H9 (cell line): ENCODE results near the gene GPR153. TPM values are rescaled to one million over a fixed set of nuclear protein-coding genes. Genes with fewer than 3 reads are reported as not detected.

Source experiments
- DNase-seq: peaks from one replicate; pipeline ENCODE4 v3.0.0-alpha.2; 2017
- H2AFZ ChIP-seq: one replicate; pipeline ENCODE4 v1.6.1; 2013; ENCODE audit warnings: mild to moderate bottlenecking, low read length, control low read depth, moderate library complexity
- H2AK5ac ChIP-seq: 2 replicates; pipeline ENCODE4 v1.6.1; 2013; ENCODE audit warnings: low read length, control low read depth, mixed read lengths; ENCODE audit not compliant: insufficient read length
- H2BK120ac ChIP-seq: one replicate; pipeline ENCODE4 v1.6.1; 2013; ENCODE audit warnings: low read depth, mild to moderate bottlenecking, low read length, control low read depth, inconsistent platforms; ENCODE audit not compliant: poor library complexity, severe bottlenecking
- H2BK12ac ChIP-seq: 2 replicates; pipeline ENCODE4 v1.6.1; 2013; ENCODE audit warnings: low read length, control low read depth, mixed read lengths, low read depth; ENCODE audit not compliant: insufficient read length
- H2BK15ac ChIP-seq: 2 replicates; pipeline ENCODE4 v1.6.1; 2013; ENCODE audit warnings: low read depth, low read length, control low read depth
- H2BK20ac ChIP-seq: one replicate; pipeline ENCODE4 v1.6.1; 2013; ENCODE audit warnings: low read depth, mild to moderate bottlenecking, low read length, control low read depth, inconsistent platforms; ENCODE audit not compliant: poor library complexity, severe bottlenecking
- H2BK5ac ChIP-seq: 2 replicates; pipeline ENCODE4 v1.6.1; 2013; ENCODE audit warnings: low read length, control low read depth, mixed read lengths; ENCODE audit not compliant: insufficient read length
- H3K14ac ChIP-seq: 2 replicates; pipeline ENCODE4 v1.6.1; 2013; ENCODE audit warnings: low read length, control low read depth; ENCODE audit not compliant: insufficient read depth
- H3K18ac ChIP-seq: 2 replicates; pipeline ENCODE4 v1.6.1; 2013; ENCODE audit warnings: low read depth, mild to moderate bottlenecking, mixed read lengths, low read length, control low read depth; ENCODE audit not compliant: insufficient read length
- H3K23ac ChIP-seq: 2 replicates; pipeline ENCODE4 v1.6.1; 2013; ENCODE audit warnings: low read length, control low read depth, mixed read lengths, low read depth; ENCODE audit not compliant: insufficient read length
- H3K23me2 ChIP-seq: 2 replicates; pipeline ENCODE4 v1.6.1; 2013; ENCODE audit warnings: low read depth, mild to moderate bottlenecking, mixed read lengths, low read length, control low read depth; ENCODE audit not compliant: insufficient read length, poor library complexity, severe bottlenecking
- H3K27ac ChIP-seq: 2 replicates; pipeline ENCODE4 v1.5.1; 2013; ENCODE audit warnings: low read length, control low read depth, mixed read lengths, low read depth; ENCODE audit not compliant: insufficient read length
- H3K27me3 ChIP-seq: 2 replicates; pipeline ENCODE4 v1.6.1; 2013; ENCODE audit warnings: low read length, control low read depth, inconsistent platforms; ENCODE audit not compliant: insufficient read depth
- H3K4ac ChIP-seq: 2 replicates; pipeline ENCODE4 v1.6.1; 2013; ENCODE audit warnings: low read depth, mild to moderate bottlenecking, control low read depth, inconsistent platforms, low read length, moderate library complexity
- H3K4me1 ChIP-seq: 2 replicates; pipeline ENCODE4 v1.6.1; 2013; ENCODE audit warnings: low read length, control low read depth, inconsistent platforms; ENCODE audit not compliant: insufficient read depth
- H3K4me2 ChIP-seq: 2 replicates; pipeline ENCODE4 v1.6.1; 2013; ENCODE audit warnings: low read length, control low read depth, mixed read lengths; ENCODE audit not compliant: insufficient read length, insufficient read depth
- H3K56ac ChIP-seq: 2 replicates; pipeline ENCODE4 v1.6.1; 2013; ENCODE audit warnings: low read depth, mild to moderate bottlenecking, mixed read lengths, low read length, control low read depth; ENCODE audit not compliant: insufficient read length
- H3K79me1 ChIP-seq: 2 replicates; pipeline ENCODE4 v1.6.1; 2013; ENCODE audit warnings: low read depth, mild to moderate bottlenecking, moderate library complexity, low read length, control low read depth, inconsistent platforms; ENCODE audit not compliant: insufficient read depth, poor library complexity, severe bottlenecking
- H3K79me2 ChIP-seq: 2 replicates; pipeline ENCODE4 v1.6.1; 2013; ENCODE audit warnings: low read length, control low read depth, inconsistent platforms; ENCODE audit not compliant: insufficient read depth
- H3K9ac ChIP-seq: 2 replicates; pipeline ENCODE4 v1.6.1; 2013; ENCODE audit warnings: low read length, control low read depth, mixed read lengths; ENCODE audit not compliant: insufficient read length; ENCODE audit errors: extremely low read depth
- H3K9me3 ChIP-seq: one replicate; pipeline ENCODE4 v1.6.1; 2013; ENCODE audit warnings: low read depth, low read length, inconsistent platforms; ENCODE audit not compliant: control insufficient read depth
- H3T11ph ChIP-seq: one replicate; pipeline ENCODE4 v1.6.1; 2013; ENCODE audit warnings: mild to moderate bottlenecking, low read length, control low read depth, inconsistent platforms
- H4K20me1 ChIP-seq: one replicate; pipeline ENCODE4 v1.6.1; 2013; ENCODE audit not compliant: control insufficient read depth, insufficient read length, insufficient read depth
- H4K5ac ChIP-seq: 2 replicates; pipeline ENCODE4 v1.6.1; 2013; ENCODE audit warnings: low read depth, mild to moderate bottlenecking, mixed read lengths, low read length, control low read depth; ENCODE audit not compliant: insufficient read length
- H4K8ac ChIP-seq: replicated peaks from 2 replicates; pipeline ENCODE4 v1.6.1; 2013; ENCODE audit warnings: low read length, control low read depth, mixed read lengths, low read depth; ENCODE audit not compliant: insufficient read length
- H4K91ac ChIP-seq: 2 replicates; pipeline ENCODE4 v1.6.1; 2013; ENCODE audit warnings: low read depth, mild to moderate bottlenecking, moderate library complexity, mixed read lengths, low read length, control low read depth; ENCODE audit not compliant: insufficient read length
- H3K27ac Mint-ChIP-seq, 3 experiments: 2 replicates in 2 of 3; 3 replicates in 1 of 3; pipeline ENCODE4 v1.8.0; 2020 to 2021; ENCODE audit warnings: mixed read lengths in 3 of 3, mild to moderate bottlenecking in 1 of 3, moderate library complexity in 1 of 3
- H3K27me3 Mint-ChIP-seq: 2 replicates; pipeline ENCODE4 v1.8.0; 2021; ENCODE audit warnings: low read depth, mild to moderate bottlenecking, moderate library complexity, mixed read lengths
- H3K36me3 Mint-ChIP-seq, 3 experiments: 2 replicates in 2 of 3; 3 replicates in 1 of 3; pipeline ENCODE4 v1.8.0; 2020 to 2021; ENCODE audit warnings: low read depth in 3 of 3, mixed read lengths in 3 of 3; ENCODE audit not compliant: insufficient read depth in 1 of 3
- H3K4me1 Mint-ChIP-seq, 2 experiments: 2 replicates each; pipeline ENCODE4 v1.8.0; 2020; ENCODE audit warnings: mixed read lengths in 2 of 2
- H3K4me3 Mint-ChIP-seq, 2 experiments: 2 replicates in 1 of 2; 3 replicates in 1 of 2; pipeline ENCODE4 v1.8.0; 2020 to 2021; ENCODE audit warnings: mild to moderate bottlenecking in 2 of 2, mixed read lengths in 2 of 2, moderate library complexity in 1 of 2
- H3K9me3 Mint-ChIP-seq, 2 experiments: 2 replicates in 1 of 2; 3 replicates in 1 of 2; pipeline ENCODE4 v1.8.0; 2020; ENCODE audit warnings: mild to moderate bottlenecking in 2 of 2, mixed read lengths in 2 of 2, moderate library complexity in 1 of 2
- CTCF ChIP-seq: fragments of 200-600 bp; sonication (generic); conservative IDR thresholded peaks from 3 replicates; pipeline ENCODE4 v1.8.0; 2021; ENCODE audit warnings: antibody characterized with exemption, mild to moderate bottlenecking
- WGBS: extraction: QIAGEN DNeasy Blood & Tissue Kit; methylation state at CpG from one replicate; pipeline ENCODE4 v1.1.7; 2013; ENCODE audit warnings: missing lambda C conversion rate, low lambda C conversion rate, mixed read lengths; ENCODE audit not compliant: insufficient read length; ENCODE audit errors: extremely low coverage; 5-methylcytosine and 5-hydroxymethylcytosine counted together
- total RNA-seq: library from RNA; stranded (reverse); gene quantifications from 2 replicates; pipeline ENCODE4 v1.2.1, GENCODE V29; 2021

The GPR153 gene
- total RNA-seq, 1 experiment from 2014 or later, result 8.9 TPM

- Histone ChIP-seq H3K56ac (no peak overlapping the region), H3K4me2 (peak overlapping the region; percentile 79), H3T11ph (no peak overlapping the region), H2AFZ (no peak overlapping the region), H3K9me3 (no peaks in the 10 kb centered on the region), H3K18ac (no peak overlapping the region), H3K9ac (no peak overlapping the region), H2BK5ac (no peak overlapping the region), H4K91ac (no peak overlapping the region), H3K79me1 (no peaks in the 10 kb centered on the region), H3K23ac (no peak overlapping the region), H2AK5ac (no peak overlapping the region), H3K23me2 (peaks cover 28% of the 10 kb centered on the region), H2BK12ac (no peak overlapping the region), H3K27ac (no peak overlapping the region), H3K79me2 (no peaks in the 10 kb centered on the region), H3K4me1 (peaks cover 2% of the 10 kb centered on the region; the same call in 1 of the 2 replicates), H3K14ac (no peak overlapping the region), H4K8ac (no peak overlapping the region), H3K4ac (no peak overlapping the region), H2BK120ac (no peak overlapping the region), H4K5ac (no peak overlapping the region), H2BK15ac (no peak overlapping the region), H3K27me3 (peaks cover 10% of the 10 kb centered on the region; the same call in 1 of the 2 replicates), H2BK20ac (no peak overlapping the region), H4K20me1 (no peaks in the 10 kb centered on the region)
- H3K36me3 Mint-ChIP-seq, result no peaks in the 10 kb centered on the region
- no peak overlapping the region for H3K27ac Mint-ChIP-seq
- peak overlapping the region; percentile 83 to 89 for H3K4me3 Mint-ChIP-seq
- peak; percentile 76 for TF ChIP-seq CTCF
- peak; percentile 89 for DNase-seq
- no peaks in the 10 kb centered on the region for H3K9me3 Mint-ChIP-seq
- H3K4me1 Mint-ChIP-seq, result peaks cover 39% of the 10 kb centered on the region in 2 experiments
- WGBS, result no CpG with 5 or more reads among the region's 79 CpGs
- H3K27me3 Mint-ChIP-seq, result peaks cover 38% of the 10 kb centered on the region
These were observed 15.6 kb downstream of the GPR153 start for GRCh38 chr1:6245086-6245868.
